Breast epithelium (tissue), 4 donors: Measurements from ENCODE around the gene SCO1. TPM values are rescaled to one million over a fixed set of nuclear protein-coding genes. Genes with fewer than 3 reads are reported as not detected.

ENCODE experiments used
- DNase-seq, 2 donors: peaks; one replicate each; pipeline ENCODE4 v3.0.0-alpha.2; 2019; ENCODE audit warnings: low spot score in 2 of 2
- H3K27ac ChIP-seq, 2 donors: fragments of 200-600 bp; sonication (generic) in 1 of 2; one replicate each; pipeline ENCODE4 v1.5.1; 2016 to 2019; ENCODE audit warnings: mild to moderate bottlenecking in 1 of 2
- H3K27me3 ChIP-seq, 2 donors: fragments of 200-600 bp; sonication (generic) in 1 of 2; one replicate each; pipeline versions ENCODE4 v1.5.1 to v1.6.0; 2017 to 2019; ENCODE audit warnings: control low read depth in 1 of 2, mild to moderate bottlenecking in 1 of 2
- H3K36me3 ChIP-seq: fragments of 200-600 bp; one replicate; pipeline ENCODE4 v1.5.1; 2019
- H3K4me1 ChIP-seq, 2 donors: fragments of 200-600 bp; sonication (generic); one replicate each; pipeline ENCODE4 v1.5.1; 2016 to 2019; ENCODE audit warnings: control low read depth in 1 of 2
- H3K4me3 ChIP-seq, 3 donors: fragments of 200-600 bp; sonication (generic); 1 replicate in 2 of 3; 2 replicates in 1 of 3; pipeline ENCODE4 v1.5.1; 2016 to 2019; ENCODE audit warnings: mild to moderate bottlenecking in 3 of 3, moderate library complexity in 2 of 3
- H3K9me3 ChIP-seq, 2 donors: fragments of 200-600 bp; sonication (generic) in 1 of 2; one replicate each; pipeline ENCODE4 v1.5.1; 2016 to 2019; ENCODE audit warnings: control low read depth in 1 of 2
- CTCF ChIP-seq, 3 donors: fragments of 450-650 bp; IDR thresholded peaks; one replicate each; pipeline ENCODE4 v1.5.1; 2016 to 2017; ENCODE audit warnings: antibody characterized with exemption in 3 of 3, mild to moderate bottlenecking in 3 of 3, moderate library complexity in 3 of 3
- POLR2A ChIP-seq: fragments of 450-650 bp; IDR thresholded peaks from one replicate; pipeline ENCODE4 v1.6.1; 2016; ENCODE audit warnings: antibody characterized with exemption, mild to moderate bottlenecking, moderate library complexity
- POLR2AphosphoS5 ChIP-seq, 3 donors: sonication (generic); formaldehyde crosslinking; IDR thresholded peaks; one replicate each; pipeline ENCODE4 v1.6.1; 2017; ENCODE audit warnings: antibody characterized with exemption in 3 of 3
- intact Hi-C: fragments of 100-400 bp; cut with DNase I; formaldehyde crosslinking; loops from one replicate; pipeline ENCODE4 v1.15.1; 2023; ENCODE audit warnings: low total_unique reads
- total RNA-seq, 3 donors: library from RNA; depleted of rRNA; stranded (reverse); fragments of >200 nt; gene quantifications; one replicate each; pipeline ENCODE4 v1.1.0, GENCODE V29; 2016

SCO1 gene
- total RNA-seq, 3 donors from 2014 or later = 17.6 to 22.3 (median 19.3) TPM

DNA sequence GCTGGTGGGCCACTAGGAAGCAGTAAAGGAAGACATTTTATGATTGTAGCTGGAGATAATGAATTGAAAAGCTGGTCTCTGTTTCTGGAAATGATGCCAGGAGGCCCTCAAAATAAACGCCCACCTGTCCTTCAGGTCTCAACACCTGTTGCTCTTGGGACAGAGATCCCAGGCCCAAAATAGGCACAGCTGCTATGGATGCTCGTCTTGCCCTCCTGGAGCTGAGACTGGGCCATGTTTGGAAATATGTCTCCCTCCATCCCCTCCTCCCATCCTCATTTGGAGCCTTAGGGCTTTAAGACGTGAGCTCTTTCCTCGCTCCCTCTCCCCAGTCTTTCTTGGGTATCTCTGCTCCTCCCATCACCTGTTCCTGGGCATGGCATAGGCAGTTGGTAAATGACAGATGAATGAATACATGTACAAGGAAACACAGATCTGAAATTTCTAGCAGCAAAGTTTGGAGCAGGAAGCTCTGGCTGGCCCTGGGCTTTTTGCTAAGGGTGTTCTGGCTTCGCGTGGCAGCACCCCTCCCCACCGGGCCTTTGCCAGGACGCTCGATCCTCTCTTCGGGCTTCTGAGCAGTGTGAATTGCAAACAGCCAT, 73.5 kb downstream of the SCO1 start:
- intact Hi-C loops = no loop called here

GRCh38 chr17:10622617-10623485, 74.5 kb downstream of the SCO1 start:
- Histone ChIP-seq H3K27me3 (no peaks in the 10 kb centered on the region), H3K27ac (peak overlapping the region; percentile 43 to 68), H3K4me1 (no peaks in the 10 kb centered on the region), H3K36me3 (no peaks in the 10 kb centered on the region), H3K9me3 (no peaks in the 10 kb centered on the region), H3K4me3 (no peak overlapping the region)
- intact Hi-C loops = no loop called here
- TF ChIP-seq POLR2A = no peak
- no peak for TF ChIP-seq CTCF (IDR thresholded peaks at IDR 0.05)
- TF ChIP-seq POLR2AphosphoS5 (IDR thresholded peaks at IDR 0.05) = no peak
- peak in 1 of 2 donors; percentile 35 for DNase-seq

More for the DNA sequence above, 73.5 kb downstream of the SCO1 start:
- no peaks in the 10 kb centered on the region for H3K9me3 ChIP-seq
- no peaks in the 10 kb centered on the region for H3K4me1 ChIP-seq
- H3K36me3 ChIP-seq = no peaks in the 10 kb centered on the region
- H3K4me3 ChIP-seq = no peak overlapping the region
- H3K27ac ChIP-seq = peak overlapping the region; percentile 43 to 68
- DNase-seq = no peak
- H3K27me3 ChIP-seq = no peaks in the 10 kb centered on the region
- TF ChIP-seq CTCF (IDR thresholded peaks at IDR 0.05) (no peak), POLR2AphosphoS5 (IDR thresholded peaks at IDR 0.05) (no peak), POLR2A (no peak)

Other genes starting within 250 kb of the SCO1 start
- not detected for gene MYH4, start 228.0 kb downstream of the SCO1 start, total RNA-seq
- gene MYH1, start 179.0 kb downstream of the SCO1 start, total RNA-seq = 1 to 10 TPM in 1 of 3 donors, not detected in 2; 1.9 TPM
- under 1 TPM in 1 of 3 donors, not detected in 2; 0.16 TPM for gene MYH2, start 147.9 kb downstream of the SCO1 start, total RNA-seq
- 1 to 10 TPM in 2 of 3 donors, under 1 TPM in 1; 0.80 to 2.9 (median 2.2) TPM for gene MYH3, start 40.2 kb downstream of the SCO1 start, total RNA-seq
- gene ADPRM, start 61 bp upstream of the SCO1 start, total RNA-seq = 10 to 100 TPM; 15.2 to 31.0 (median 24.6) TPM
- gene TMEM220, start 32.5 kb upstream of the SCO1 start, total RNA-seq = 10 to 100 TPM in 1 of 3 donors, 1 to 10 TPM in 2; 8.5 to 13.4 (median 9.5) TPM
- gene TMEM238L, start 106.6 kb upstream of the SCO1 start, total RNA-seq = under 1 TPM in 1 of 3 donors, not detected in 2; 0.66 TPM
- gene PIRT, start 140.6 kb upstream of the SCO1 start, total RNA-seq = under 1 TPM in 1 of 3 donors, not detected in 2; under 0.01 TPM